ENCODE results near the gene ATG101.

The ATG101 gene

GRCh38 chr12:52055731-52056711 lies 13.8 kb upstream of the ATG101 start:
- no peak for TF ChIP-seq CTCF (IDR thresholded peaks at IDR 0.05; ENCODE audit: low read depth, low read length)
- H3K4me3 ChIP-seq (ENCODE audit: low read depth, low read length): no peak overlapping the region

GRCh38 chr12:52056801-52057637 lies 12.8 kb upstream of the ATG101 start:
- no peak for TF ChIP-seq CTCF (IDR thresholded peaks at IDR 0.05; ENCODE audit: low read depth, low read length)

GRCh38 chr12:52057638-52058576 lies 11.9 kb upstream of the ATG101 start:
- no peak for TF ChIP-seq CTCF (IDR thresholded peaks at IDR 0.05; ENCODE audit: low read depth, low read length)
- H3K4me3 ChIP-seq (ENCODE audit: low read depth, low read length): no peak overlapping the region

More at GRCh38 chr12:52056801-52057637, 12.8 kb upstream of the ATG101 start:
- H3K4me3 ChIP-seq (ENCODE audit: low read depth, low read length): no peak overlapping the region

- H3K4me3 ChIP-seq (ENCODE audit: low read depth, low read length): no peak overlapping the region
- TF ChIP-seq CTCF (IDR thresholded peaks at IDR 0.05; ENCODE audit: low read depth, low read length): no peak
Observed at GRCh38 chr12:52058631-52059361, 11.0 kb upstream of the ATG101 start.

GRCh38 chr12:52059582-52060497 lies 9.9 kb upstream of the ATG101 start:
- no peak for TF ChIP-seq CTCF (IDR thresholded peaks at IDR 0.05; ENCODE audit: low read depth, low read length)
- H3K4me3 ChIP-seq (ENCODE audit: low read depth, low read length): no peak overlapping the region

Measured in WI38 (cell line).